GM18508 (cell line): ENCODE results near the gene ADISSP.

Experiments used
- ATAC-seq: cut with Tn5 transposase; IDR thresholded peaks from one replicate; pipeline ENCODE4 v1.9.1; 2021; ENCODE audit warnings: moderate number of reproducible peaks; ENCODE audit not compliant: insufficient read depth, unreplicated experiment

The ADISSP gene

DNA sequence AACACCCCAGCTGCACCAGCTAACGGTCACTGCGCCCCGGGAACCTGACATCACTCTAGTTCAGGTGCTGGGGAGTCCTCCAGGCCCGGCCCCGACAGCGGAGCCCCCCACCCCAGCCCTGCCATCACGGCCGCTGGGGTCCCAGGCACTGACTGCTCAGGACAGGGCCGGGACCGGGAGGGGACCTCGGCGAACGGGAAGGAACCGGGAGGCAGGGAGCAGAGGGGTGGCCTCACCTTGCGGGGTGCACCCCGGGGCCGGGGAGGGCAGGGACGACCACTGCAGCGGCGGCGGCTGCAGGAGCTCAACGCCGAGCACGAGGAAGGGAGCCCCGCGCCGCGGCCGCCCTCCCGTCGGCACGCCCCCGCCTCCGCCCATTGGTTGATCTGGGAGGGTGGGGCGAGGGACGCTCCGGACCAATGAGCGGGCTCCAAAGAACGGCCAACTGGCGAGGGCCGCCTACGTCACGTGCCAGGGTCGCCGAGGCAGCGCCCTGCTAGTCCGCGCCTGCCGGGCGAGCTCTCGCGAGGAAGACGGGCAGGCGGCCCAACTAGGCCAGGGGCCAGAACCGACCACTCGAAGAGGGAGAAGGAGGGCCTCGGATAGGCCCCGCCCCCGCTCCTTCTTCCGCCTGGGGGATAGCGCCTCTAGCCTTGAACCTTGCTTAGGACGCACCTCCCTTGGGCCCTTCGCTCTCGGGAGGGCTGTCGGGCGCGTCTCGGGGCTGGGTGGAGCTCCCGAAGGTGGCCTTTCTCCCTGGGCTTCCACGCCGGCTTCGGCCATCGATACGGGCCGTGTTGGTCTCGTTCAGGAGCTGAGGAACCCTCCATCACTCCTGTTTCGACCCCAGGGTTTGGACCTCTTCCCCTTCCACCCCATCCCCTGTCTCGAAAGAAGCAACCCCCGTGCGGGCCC is at the start of gene ADISSP:
ADISSP (minus strand) TSS at position 327 of the 915 bp plus-strand sequence. CDS start 7,653 bp downstream, outside the sequence.
- peak; percentile 79 for ATAC-seq

DNA sequence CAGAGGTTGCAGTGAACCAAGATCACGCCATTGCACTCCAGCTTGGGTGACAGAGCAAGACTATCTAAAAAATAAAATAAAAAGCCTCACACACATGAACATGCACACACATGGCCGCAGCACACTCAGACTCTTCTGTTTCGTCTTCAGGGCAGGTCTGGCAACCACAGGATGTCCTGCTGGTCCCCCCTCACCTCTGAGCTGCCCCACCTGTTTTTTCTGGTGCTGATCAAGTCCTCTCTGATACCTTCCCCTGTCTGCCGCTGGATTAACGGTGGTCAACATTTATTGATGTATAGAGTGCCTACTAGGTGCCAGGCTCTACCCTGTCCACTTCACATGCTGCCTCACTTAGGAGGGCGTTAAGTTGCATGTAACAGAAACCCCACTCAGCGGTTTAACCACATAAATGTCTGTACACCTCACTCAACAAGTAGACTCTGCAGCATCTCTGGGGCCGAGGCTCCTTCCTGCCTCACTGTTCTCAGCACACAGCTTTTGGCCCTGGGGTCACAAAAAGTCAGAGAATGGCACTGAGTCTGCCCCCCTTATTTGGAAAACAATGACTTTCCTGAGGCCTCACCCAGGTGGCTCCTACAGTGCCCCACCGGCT is 48.3 kb upstream of the ADISSP start:
- no peak for ATAC-seq

GRCh38 chr20:3814928-3815495 is 47.5 kb upstream of the ADISSP start:
- ATAC-seq = no peak

GRCh38 chr20:3813848-3814581 is 46.5 kb upstream of the ADISSP start:
- ATAC-seq = no peak

GRCh38 chr20:3812975-3813847 is 45.7 kb upstream of the ADISSP start:
- no peak for ATAC-seq

GRCh38 chr20:3812259-3812681 is 44.7 kb upstream of the ADISSP start:
- no peak for ATAC-seq

DNA sequence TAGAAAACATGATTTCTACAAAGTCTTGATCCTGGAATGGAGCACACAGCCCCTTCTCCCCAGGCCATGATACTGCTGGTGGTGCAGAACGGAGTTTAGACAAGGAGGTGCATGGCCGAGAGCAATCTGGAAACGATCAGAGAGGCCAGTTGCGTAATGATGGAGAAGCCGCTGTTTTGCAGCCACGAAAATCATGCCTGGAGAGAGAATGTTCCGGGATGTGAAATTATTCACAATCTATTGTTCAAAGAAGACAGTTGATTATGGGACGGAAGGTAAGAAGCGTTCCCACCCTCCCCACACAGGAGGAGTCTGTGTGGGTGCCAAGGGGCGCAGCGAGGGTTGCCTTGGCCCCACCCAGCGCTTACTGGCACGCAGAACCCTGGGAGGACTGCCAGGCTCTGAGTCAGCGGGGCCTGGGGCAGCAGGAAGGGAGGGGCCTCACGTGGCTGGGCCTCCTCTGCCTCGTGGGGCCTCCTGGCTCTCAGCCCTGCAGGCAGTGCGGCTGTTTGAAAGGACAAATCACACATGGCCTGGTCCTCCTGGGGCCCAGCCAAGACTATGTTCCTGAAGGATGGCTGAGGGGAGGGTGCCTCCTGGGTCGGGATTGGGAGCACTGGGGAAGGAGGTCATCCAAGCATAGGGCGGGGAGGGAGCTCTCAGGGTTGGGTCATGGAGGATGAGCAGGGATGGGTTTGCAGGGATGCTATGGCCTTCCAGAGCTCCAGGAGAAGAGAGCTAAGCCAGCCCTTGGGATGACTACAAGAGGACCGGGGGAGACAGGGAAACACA is 44.1 kb upstream of the ADISSP start:
- ATAC-seq = no peak

GRCh38 chr20:3808544-3808943 is 41.0 kb upstream of the ADISSP start:
- no peak for ATAC-seq

DNA sequence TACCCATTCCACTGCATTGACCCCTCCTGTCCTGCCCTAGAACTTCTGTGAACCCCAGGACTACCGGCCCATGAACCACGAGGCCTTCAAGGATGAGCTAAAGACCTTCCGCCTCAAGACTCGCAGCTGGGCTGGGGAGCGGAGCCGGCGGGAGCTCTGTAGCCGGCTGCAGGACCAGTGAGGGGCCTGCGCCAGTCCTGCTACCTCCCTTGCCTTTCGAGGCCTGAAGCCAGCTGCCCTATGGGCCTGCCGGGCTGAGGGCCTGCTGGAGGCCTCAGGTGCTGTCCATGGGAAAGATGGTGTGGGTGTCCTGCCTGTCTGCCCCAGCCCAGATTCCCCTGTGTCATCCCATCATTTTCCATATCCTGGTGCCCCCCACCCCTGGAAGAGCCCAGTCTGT is 37.2 kb upstream of the ADISSP start:
- ATAC-seq = no peak

DNA sequence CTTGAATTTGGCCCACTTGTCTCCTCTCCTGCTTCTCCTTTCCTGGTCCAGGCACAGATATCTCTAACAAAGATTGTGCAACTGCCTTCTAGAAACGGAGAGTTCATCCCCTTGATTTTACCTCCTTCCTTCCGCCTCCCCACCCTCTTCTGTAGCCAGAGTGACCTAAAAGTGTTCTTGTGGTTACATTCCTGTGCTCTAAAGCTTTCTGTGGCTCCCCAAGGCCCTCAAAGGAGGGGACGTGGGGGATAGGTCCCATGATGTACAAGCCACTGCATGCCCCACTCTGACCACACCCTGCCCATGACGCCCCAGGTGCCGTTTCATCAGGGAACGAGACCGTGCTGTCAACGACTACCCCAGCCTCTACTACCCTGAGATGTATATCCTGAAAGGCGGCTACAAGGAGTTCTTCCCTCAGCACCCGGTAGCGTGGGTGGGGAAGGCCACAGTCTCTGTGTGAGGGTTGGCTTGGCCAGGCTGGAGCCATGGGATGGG is 36.8 kb upstream of the ADISSP start:
- no peak for ATAC-seq

DNA sequence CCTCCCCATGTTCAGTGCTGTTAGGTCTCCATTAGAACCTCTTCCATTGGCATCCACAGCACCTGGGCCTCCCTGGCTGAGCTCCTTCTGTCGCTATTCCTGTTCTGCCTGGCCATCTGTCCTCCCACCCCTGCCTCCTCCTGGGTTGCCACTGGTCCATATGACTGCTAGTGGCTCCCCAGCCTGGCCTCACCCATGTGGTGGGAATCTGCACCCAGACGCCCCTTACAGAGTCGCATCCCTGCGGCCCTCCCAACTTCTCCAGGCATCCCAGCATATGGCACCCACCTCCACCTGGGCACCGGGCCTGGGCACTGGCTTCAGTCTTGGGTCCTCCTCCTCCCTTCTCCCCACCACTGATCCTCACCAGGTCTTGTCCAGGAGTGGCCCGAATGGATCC is 36.3 kb upstream of the ADISSP start:
- ATAC-seq = no peak

DNA sequence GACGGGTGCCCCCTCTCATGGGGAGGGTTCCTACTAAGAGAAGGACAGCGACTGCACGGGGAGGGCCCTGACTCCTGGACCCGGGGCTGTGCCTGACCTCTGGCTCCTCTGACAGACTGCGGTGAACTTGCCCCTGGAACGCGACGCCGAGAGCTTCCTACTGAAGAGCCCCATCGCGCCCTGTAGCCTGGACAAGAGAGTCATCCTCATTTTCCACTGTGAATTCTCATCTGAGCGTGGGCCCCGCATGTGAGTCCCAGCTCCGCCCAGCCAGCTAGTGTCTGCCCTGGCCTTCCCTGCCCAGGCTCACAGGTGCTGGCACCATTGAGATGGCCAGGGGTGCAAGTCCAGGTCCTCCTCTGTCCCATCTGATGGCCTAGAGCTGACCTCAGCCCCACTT is 35.7 kb upstream of the ADISSP start:
- no peak for ATAC-seq

DNA sequence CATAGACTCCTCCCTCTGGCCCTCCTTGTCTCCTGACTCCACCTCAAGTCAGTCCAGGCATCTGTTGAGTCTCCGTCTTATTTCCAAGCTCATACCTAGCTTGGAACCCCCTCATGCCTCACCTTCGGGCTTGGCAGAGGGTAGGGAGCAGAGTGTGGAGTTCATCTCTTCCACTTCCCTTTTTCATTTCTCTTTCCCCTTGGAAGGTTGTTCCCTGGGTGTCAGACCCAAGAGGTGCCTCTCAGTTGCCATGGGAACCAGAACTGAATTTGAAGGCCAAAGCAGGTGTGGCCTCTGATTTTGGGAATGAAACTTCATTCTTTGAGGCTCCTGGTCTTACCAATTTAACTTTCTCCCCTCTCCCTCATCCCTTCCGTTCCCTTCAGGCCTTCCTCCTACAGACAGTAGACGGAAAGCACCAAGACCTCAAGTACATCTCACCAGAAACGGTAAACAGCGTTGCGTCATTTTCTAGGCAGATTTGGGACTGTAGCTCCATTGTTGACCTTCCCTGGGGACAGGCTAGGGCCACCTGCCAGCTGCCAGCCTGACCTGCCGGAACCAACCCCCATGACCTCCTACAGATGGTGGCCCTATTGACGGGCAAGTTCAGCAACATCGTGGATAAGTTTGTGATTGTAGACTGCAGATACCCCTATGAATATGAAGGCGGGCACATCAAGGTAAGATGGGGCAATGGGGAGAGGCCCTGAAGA is 35.1 kb upstream of the ADISSP start:
- no peak for ATAC-seq

GRCh38 chr20:3801846-3802245 is 34.3 kb upstream of the ADISSP start:
- ATAC-seq = no peak

- ATAC-seq = no peak
These were observed 33.7 kb upstream of the ADISSP start for GRCh38 chr20:3801299-3801698.

DNA sequence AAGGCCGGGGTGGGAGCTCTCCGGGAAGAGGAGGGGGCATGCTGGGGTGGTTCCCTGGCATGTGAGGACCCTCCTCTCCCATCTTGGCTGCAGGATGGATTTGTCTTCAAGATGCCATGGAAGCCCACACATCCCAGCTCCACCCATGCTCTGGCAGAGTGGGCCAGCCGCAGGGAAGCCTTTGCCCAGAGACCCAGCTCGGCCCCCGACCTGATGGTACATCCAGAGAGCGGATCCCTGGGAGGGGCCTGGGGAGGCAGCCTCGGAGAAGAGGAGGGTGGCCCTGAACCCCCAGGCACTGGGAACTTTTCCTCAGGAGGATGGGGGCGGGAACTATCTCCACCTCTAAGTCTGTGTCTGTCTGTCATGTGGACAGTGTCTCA is 33.3 kb upstream of the ADISSP start:
- ATAC-seq = no peak

GRCh38 chr20:3800256-3800877 is 32.8 kb upstream of the ADISSP start:
- ATAC-seq = no peak

DNA sequence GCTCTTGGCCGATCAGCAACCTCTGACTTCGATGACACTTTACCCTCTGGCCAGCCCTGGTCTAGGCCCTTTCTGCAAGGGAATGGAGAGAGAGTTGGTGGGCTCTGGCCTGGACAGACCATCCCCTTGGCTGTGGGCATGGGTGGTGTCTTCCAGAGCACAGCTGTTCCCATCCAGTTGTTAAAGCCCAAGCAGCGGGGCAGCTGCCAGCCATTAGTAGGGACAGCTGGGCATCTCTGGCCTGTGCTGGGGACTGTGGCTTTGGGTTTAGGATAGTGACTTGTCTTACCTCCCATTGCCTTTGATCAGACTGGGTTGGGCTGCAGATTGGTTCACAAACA is 31.3 kb upstream of the ADISSP start:
- no peak for ATAC-seq
